KOPT-K1 (cell line): ENCODE data around the gene USH2A.

Experiments used
- H3K27ac ChIP-seq: fragments of 200-600 bp; sonication (generic); 2 replicates; pipeline ENCODE4 v1.5.1; 2016; ENCODE audit warnings: antibody characterized with exemption, mild to moderate bottlenecking, low read depth, low read length; ENCODE audit not compliant: poor library complexity, severe bottlenecking
- H3K36me3 ChIP-seq: fragments of 200-600 bp; sonication (generic); 2 replicates; pipeline ENCODE4 v1.5.1; 2017; ENCODE audit warnings: antibody characterized with exemption, mild to moderate bottlenecking, low read length, moderate library complexity; ENCODE audit not compliant: insufficient read depth
- H3K9me3 ChIP-seq: fragments of 200-600 bp; sonication (generic); 2 replicates; pipeline ENCODE4 v1.5.1; 2017; ENCODE audit warnings: antibody characterized with exemption, low read length, mild to moderate bottlenecking; ENCODE audit not compliant: insufficient read depth, poor library complexity, severe bottlenecking

The USH2A gene

GRCh38 chr1:216005916-216006315, 417.3 kb downstream of the USH2A start:
- no peaks in the 10 kb centered on the region for H3K36me3 ChIP-seq

GRCh38 chr1:215992620-215993019, 430.6 kb downstream of the USH2A start:
- H3K9me3 ChIP-seq = no peaks in the 10 kb centered on the region
- no peak overlapping the region for H3K27ac ChIP-seq
- no peaks in the 10 kb centered on the region for H3K36me3 ChIP-seq

More at GRCh38 chr1:216005916-216006315, 417.3 kb downstream of the USH2A start:
- Histone ChIP-seq H3K27ac (no peak overlapping the region), H3K9me3 (no peaks in the 10 kb centered on the region)

DNA sequence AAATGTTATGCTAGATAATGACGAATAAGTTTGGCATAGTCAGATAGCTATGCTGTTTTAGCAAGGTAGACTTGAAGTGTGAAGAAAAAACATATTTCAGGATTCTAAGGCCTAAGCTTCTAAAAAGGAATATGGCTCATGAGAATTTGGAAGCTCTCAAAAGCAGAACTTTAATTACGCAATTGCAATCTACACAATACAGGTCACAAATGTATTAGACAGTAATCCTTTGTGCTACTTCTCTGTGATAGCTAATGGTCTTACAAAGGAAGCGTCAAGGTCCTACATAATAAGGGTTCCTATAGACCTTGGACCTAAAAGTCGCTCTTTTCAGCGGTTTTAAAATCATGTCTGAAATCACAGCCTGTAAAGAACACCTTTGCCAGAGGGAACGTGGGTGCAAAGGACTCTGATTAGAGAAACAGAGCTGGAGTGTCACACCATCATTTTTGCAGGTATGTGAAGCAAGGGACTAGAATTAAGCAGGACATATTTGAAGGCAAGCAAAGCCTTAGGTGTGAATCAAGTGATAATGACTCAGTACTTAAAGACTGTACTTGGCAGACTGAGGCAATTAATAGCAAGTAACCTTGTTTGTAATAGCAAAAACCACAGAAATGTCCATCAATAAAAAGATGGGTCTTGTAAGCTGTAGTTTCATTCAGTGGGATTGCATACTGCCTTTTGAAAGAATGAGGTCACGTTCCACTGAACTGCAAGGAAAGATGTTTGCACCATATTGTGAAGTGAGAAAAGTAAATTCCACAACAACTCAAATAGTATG, 436.0 kb downstream of the USH2A start:
- Histone ChIP-seq H3K27ac (no peak overlapping the region), H3K9me3 (no peaks in the 10 kb centered on the region), H3K36me3 (no peaks in the 10 kb centered on the region)

DNA sequence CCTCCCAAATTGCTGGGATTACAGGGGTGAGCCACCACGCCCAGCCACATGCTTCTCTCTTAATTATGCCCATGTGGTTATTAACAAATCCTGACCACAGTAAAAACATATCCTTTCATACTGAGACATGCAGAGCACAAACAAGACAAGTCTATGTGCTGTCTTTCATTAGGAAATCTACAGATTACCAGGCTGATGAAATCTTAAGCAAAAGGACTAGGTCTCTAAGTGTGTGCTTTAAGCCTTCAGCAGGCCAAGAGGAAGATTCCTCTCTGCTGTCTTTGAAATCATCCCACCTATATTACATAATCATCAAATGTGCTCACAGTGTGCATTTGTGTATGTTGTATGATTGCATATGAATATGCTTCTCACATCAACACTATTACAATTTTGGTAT, 436.8 kb downstream of the USH2A start:
- Histone ChIP-seq H3K27ac (no peak overlapping the region), H3K9me3 (no peaks in the 10 kb centered on the region)

GRCh38 chr1:215983680-215984079, 439.6 kb downstream of the USH2A start:
- Histone ChIP-seq H3K27ac (no peak overlapping the region), H3K9me3 (no peaks in the 10 kb centered on the region), H3K36me3 (no peaks in the 10 kb centered on the region)

More for the DNA sequence above, 436.8 kb downstream of the USH2A start:
- H3K36me3 ChIP-seq = no peaks in the 10 kb centered on the region

GRCh38 chr1:215971793-215972441, 451.3 kb downstream of the USH2A start:
- Histone ChIP-seq H3K36me3 (no peaks in the 10 kb centered on the region), H3K9me3 (no peaks in the 10 kb centered on the region), H3K27ac (no peak overlapping the region)

- no peaks in the 10 kb centered on the region for H3K9me3 ChIP-seq
- H3K27ac ChIP-seq = no peak overlapping the region
- no peaks in the 10 kb centered on the region for H3K36me3 ChIP-seq
These were observed 452.8 kb downstream of the USH2A start for GRCh38 chr1:215970406-215970805.

GRCh38 chr1:215963621-215964020, 459.6 kb downstream of the USH2A start:
- Histone ChIP-seq H3K9me3 (no peaks in the 10 kb centered on the region), H3K27ac (no peak overlapping the region), H3K36me3 (no peaks in the 10 kb centered on the region)

DNA sequence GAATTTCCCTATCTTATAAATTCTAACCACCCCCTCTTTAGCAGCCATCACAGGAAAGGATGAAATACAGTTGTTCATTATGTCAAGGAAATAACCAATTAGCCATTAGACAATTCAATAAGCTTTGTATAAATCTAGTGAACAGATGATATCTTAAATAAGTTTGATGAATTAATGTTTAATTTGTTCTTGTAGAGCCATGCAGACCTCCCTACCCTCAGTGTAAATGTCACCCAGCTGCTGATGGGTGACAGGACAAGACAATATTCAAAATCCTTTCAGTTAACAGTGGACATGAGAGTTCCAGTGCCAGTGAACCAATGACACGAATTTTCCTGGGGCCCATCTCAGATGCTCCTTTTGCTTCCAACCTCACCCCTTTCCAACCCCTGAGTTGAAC, 460.2 kb downstream of the USH2A start:
- no peak overlapping the region for H3K27ac ChIP-seq
- no peaks in the 10 kb centered on the region for H3K9me3 ChIP-seq
- no peaks in the 10 kb centered on the region for H3K36me3 ChIP-seq

GRCh38 chr1:215958841-215959240, 464.4 kb downstream of the USH2A start:
- Histone ChIP-seq H3K27ac (no peak overlapping the region), H3K36me3 (no peaks in the 10 kb centered on the region), H3K9me3 (no peaks in the 10 kb centered on the region)

DNA sequence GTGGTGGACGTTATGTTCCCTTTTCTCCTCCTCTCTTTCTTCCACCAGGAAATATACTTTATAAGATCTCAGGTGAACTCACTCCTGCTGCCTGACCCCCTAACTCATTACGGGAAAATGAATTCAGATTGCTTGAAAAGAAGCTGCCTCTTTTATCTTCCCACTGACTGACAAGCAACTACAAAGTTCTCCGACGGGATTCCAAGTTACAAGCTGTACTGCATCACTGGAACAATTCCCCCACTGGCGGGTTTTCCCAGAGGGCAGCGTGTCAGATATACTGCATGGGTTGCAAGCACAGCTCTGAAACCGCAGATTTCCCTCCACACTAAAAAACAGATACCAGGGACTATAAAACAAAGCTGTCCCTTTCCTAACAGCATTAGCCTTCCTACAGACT, 465.6 kb downstream of the USH2A start:
- Histone ChIP-seq H3K9me3 (no peaks in the 10 kb centered on the region), H3K27ac (no peak overlapping the region), H3K36me3 (no peaks in the 10 kb centered on the region)

DNA sequence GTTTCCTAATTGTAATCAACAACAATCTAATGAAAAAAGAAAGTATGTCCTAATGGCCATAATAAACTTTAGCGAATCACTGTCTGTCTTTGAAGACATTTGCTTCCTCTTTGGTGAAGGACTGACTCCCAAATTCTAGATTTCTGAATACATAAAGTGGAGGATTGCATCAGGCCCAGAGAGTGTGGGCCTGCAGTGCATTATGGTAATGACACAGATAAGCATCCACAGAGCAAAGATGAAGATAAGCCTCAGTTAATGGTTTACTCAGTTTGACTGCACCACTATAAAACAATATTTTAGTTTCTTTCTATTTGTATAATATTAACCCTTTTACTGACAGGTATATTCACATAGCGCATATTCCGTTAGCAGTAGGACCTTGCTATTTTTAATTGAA, 490.7 kb downstream of the USH2A start:
- Histone ChIP-seq H3K27ac (no peak overlapping the region), H3K36me3 (no peaks in the 10 kb centered on the region), H3K9me3 (no peaks in the 10 kb centered on the region)

DNA sequence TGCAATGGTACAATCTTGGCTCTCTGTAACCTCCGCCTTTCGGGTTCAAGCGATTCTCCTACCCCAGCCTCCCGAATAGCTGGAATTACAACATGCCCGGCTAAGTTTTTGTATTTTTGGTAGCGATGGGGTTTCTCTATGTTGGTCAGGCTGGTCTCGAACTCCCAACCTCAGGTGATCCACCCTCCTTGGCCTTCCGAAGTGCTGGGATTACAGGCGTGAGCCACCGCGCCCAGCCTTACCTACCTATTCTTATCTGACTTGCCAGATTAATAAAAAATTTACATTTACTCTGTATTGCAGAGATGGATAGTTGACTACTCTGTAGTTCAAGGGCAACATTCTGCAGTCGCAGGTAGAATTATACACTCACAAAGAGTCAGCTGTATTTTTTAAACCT, 496.6 kb downstream of the USH2A start:
- no peak overlapping the region for H3K27ac ChIP-seq
- no peaks in the 10 kb centered on the region for H3K9me3 ChIP-seq
- no peaks in the 10 kb centered on the region for H3K36me3 ChIP-seq

DNA sequence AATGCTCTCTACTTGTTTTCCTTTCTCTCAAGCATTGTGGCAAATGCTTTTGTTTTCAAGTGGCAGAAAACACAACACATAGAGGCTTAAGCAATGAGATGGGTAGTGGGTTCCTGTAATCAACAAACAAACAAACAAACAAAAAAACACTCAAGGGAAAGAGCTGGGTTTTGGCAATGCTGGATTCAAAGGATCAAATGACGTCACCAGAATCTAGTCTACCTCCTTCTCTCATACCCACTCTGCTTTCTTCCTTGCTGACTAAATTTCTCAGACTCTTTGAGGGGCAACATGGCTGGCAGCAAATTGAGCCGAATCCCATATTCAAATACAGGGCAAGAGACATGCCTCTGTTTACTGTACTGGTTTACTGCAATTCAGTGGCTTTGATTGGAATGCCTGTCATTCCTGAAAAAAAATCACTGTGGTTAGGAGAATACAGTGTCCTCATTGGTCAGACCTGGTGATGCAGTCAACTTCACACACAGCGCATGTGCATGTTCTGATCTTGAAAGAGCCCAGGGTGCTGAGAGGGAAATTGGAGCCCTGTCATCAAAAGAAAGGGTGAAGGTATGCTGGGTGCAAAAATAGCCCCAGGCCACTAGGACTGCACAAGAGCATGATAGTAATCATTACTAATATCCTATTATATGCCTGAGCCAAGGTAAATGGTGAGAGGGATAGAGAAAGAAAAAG, 500.0 kb downstream of the USH2A start:
- Histone ChIP-seq H3K36me3 (no peaks in the 10 kb centered on the region), H3K9me3 (no peaks in the 10 kb centered on the region), H3K27ac (no peak overlapping the region)

GRCh38 chr1:215911406-215911968, 511.8 kb downstream of the USH2A start:
- Histone ChIP-seq H3K36me3 (no peaks in the 10 kb centered on the region), H3K27ac (no peak overlapping the region), H3K9me3 (no peaks in the 10 kb centered on the region)
